ENCODE results near the gene HS6ST3. TPM values are rescaled to one million over a fixed set of nuclear protein-coding genes. Genes with fewer than 3 reads are reported as not detected.

HS6ST3 gene
- total and polyA plus RNA-seq, 9 of the 15 experiments (the other 6 are each of a cell fraction or from before 2014, with no cell fraction given) = not detected

DNA sequence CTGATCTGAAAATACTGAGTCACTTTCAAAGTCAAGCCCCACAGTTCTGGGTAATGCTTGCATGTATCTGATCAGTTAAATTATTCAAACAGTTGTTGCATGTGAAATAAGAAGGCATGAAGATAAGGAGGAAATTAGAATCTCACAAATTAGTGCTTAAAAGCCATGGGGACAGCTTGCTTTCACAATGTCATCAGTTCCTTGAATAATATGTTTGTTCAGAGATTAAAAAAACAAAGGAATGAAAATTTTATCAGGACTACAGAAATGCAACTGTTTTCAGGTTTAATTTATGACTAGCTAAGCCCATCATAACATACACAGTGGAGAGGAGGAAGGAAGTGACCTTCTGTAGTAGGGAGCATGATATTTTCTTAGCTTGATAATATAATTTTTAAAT lies 754.3 kb downstream of the HS6ST3 start:
- H3K4me3 ChIP-seq = no peak overlapping the region
- H3K9ac ChIP-seq (ENCODE audit: insufficient read depth in 1 of 2, low read depth in 2 of 2, low read length in 2 of 2) = no peak overlapping the region
- POLR2A ChIA-PET = no interaction called here
- ATAC-seq (no peak), FAIRE-seq (no peak), DNase-seq (ENCODE audit: extremely low read depth in 1 of 4, low spot score in 3 of 4) (no peak)
- no peaks in the 10 kb centered on the region for H3K27me3 ChIP-seq (ENCODE audit: control insufficient read depth in 2 of 2, insufficient read depth in 2 of 2, low read length in 2 of 2)
- H4K20me1 ChIP-seq (replicated peaks; ENCODE audit: control insufficient read depth, insufficient read depth, low read length) = no peaks in the 10 kb centered on the region
- H3K9me1 ChIP-seq (ENCODE audit: control insufficient read depth, insufficient read depth, low read length) = no peaks in the 10 kb centered on the region
- BruUV-seq (replicated peaks) = no TSS peak
- no peak overlapping the region for H2AFZ ChIP-seq (ENCODE audit: low read depth, low read length)
- H3K4me2 ChIP-seq (ENCODE audit: insufficient read depth, low read length) = no peak overlapping the region
- H3K36me3 ChIP-seq (ENCODE audit: control insufficient read depth, insufficient read depth, low read length) = no peaks in the 10 kb centered on the region
- intact Hi-C loops (cut with micrococcal nuclease) = no loop called here
- H3K79me2 ChIP-seq (ENCODE audit: control insufficient read depth, insufficient read depth, low read length) = no peaks in the 10 kb centered on the region
- in situ Hi-C loops (cut with MboI) = no loop called here
- no peaks in the 10 kb centered on the region for H3K9me3 ChIP-seq (replicated peaks; ENCODE audit: control insufficient read depth, insufficient read depth, low read depth, low read length)
- CTCF ChIA-PET (ENCODE audit: low intra/inter-chr PET ratio) = no interaction called here
- TF ChIP-seq TCFL5 (CRISPR knock-in tag; conservative IDR thresholded peaks at IDR 0.05) (no peak), STAG1 (CRISPR knock-in tag; IDR thresholded peaks at IDR 0.05; ENCODE audit: borderline replicate concordance) (no peak)
- no peak overlapping the region for H3K27ac ChIP-seq (ENCODE audit: extremely low read depth, low read depth, low read length)
- H3K4me1 ChIP-seq (replicated peaks in 1 of 2; ENCODE audit: control insufficient read depth in 2 of 2, insufficient read depth in 2 of 2, low read length in 2 of 2) = no peaks in the 10 kb centered on the region

DNA sequence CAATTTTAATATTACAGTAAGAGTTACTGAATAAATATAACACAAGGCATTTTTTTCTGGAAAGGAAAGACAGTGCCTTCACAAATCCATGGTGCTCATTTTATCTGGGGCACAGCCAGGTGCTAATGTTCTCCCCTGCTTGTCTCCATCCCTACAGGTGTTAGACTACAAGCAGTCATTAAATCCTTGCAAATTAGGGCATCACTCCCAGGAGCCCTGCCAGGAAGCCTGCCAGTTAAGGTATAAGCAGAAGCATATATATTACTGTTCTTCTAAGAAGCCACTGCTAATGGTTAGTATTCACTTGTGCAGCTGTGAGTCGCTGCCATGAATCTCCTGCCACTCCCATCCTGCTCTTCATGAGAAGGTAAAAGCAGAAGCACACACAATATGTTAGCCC lies 754.7 kb downstream of the HS6ST3 start:
- Histone ChIP-seq H3K9me1 (ENCODE audit: control insufficient read depth, insufficient read depth, low read length) (no peaks in the 10 kb centered on the region), H3K4me2 (ENCODE audit: insufficient read depth, low read length) (no peak overlapping the region), H2AFZ (ENCODE audit: low read depth, low read length) (no peak overlapping the region), H3K79me2 (ENCODE audit: control insufficient read depth, insufficient read depth, low read length) (no peaks in the 10 kb centered on the region), H3K27ac (ENCODE audit: extremely low read depth, low read depth, low read length) (no peak overlapping the region), H3K4me3 (no peak overlapping the region), H3K9me3 (replicated peaks; ENCODE audit: control insufficient read depth, insufficient read depth, low read depth, low read length) (no peaks in the 10 kb centered on the region), H3K36me3 (ENCODE audit: control insufficient read depth, insufficient read depth, low read length) (no peaks in the 10 kb centered on the region), H3K27me3 (ENCODE audit: control insufficient read depth in 2 of 2, insufficient read depth in 2 of 2, low read length in 2 of 2) (no peaks in the 10 kb centered on the region), H3K9ac (ENCODE audit: insufficient read depth in 1 of 2, low read depth in 2 of 2, low read length in 2 of 2) (no peak overlapping the region), H4K20me1 (replicated peaks; ENCODE audit: control insufficient read depth, insufficient read depth, low read length) (no peaks in the 10 kb centered on the region), H3K4me1 (replicated peaks in 1 of 2; ENCODE audit: control insufficient read depth in 2 of 2, insufficient read depth in 2 of 2, low read length in 2 of 2) (no peaks in the 10 kb centered on the region)
- in situ Hi-C loops (cut with MboI) = no loop called here
- BruUV-seq (replicated peaks) = no TSS peak
- FAIRE-seq (no peak), DNase-seq (ENCODE audit: extremely low read depth in 1 of 4, low spot score in 3 of 4) (no peak), ATAC-seq (no peak)
- WGBS (ENCODE audit: insufficient coverage, low coverage, missing lambda C conversion rate) = 0% methylated on average over 1 of the region's 1 CpG
- intact Hi-C loops (cut with micrococcal nuclease) = no loop called here
- POLR2A ChIA-PET = no interaction called here
- CTCF ChIA-PET (ENCODE audit: low intra/inter-chr PET ratio) = no interaction called here
- no peak for TF ChIP-seq NFATC3 (IDR thresholded peaks at IDR 0.05)
- no peak for TF ChIP-seq NFE2 (IDR thresholded peaks at IDR 0.05; ENCODE audit: low read depth)
- no peak for TF ChIP-seq GTF3C2 (IDR thresholded peaks at IDR 0.05; ENCODE audit: borderline replicate concordance, extremely low read depth, insufficient read length)
- no peak for TF ChIP-seq ZNF217 (CRISPR knock-in tag; IDR thresholded peaks at IDR 0.05)
- TF ChIP-seq MITF (IDR thresholded peaks at IDR 0.05) = no peak
- TF ChIP-seq SRSF9 (IDR thresholded peaks at IDR 0.05; ENCODE audit: borderline replicate concordance, low read depth, low read length) = no peak
- TF ChIP-seq, protein P1, sequence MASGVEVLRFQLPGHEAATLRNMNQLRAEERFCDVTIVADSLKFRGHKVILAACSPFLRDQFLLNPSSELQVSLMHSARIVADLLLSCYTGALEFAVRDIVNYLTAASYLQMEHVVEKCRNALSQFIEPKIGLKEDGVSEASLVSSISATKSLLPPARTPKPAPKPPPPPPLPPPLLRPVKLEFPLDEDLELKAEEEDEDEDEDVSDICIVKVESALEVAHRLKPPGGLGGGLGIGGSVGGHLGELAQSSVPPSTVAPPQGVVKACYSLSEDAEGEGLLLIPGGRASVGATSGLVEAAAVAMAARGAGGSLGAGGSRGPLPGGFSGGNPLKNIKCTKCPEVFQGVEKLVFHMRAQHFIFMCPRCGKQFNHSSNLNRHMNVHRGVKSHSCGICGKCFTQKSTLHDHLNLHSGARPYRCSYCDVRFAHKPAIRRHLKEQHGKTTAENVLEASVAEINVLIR (CRISPR knock-in tag; IDR thresholded peaks at IDR 0.05) = no peak
- no peak for TF ChIP-seq CBX2 (IDR thresholded peaks at IDR 0.05; ENCODE audit: insufficient read depth, low read length, poor library complexity, severe bottlenecking)
- TF ChIP-seq BACH1 (tag; IDR thresholded peaks at IDR 0.05) = no peak
